Measurements from ENCODE around the gene NCR3LG1. TPM values are rescaled to one million over a fixed set of nuclear protein-coding genes. Genes with fewer than 3 reads are reported as not detected.

The NCR3LG1 gene
- total and polyA plus RNA-seq, 9 of the 15 experiments (the other 6 are each of a cell fraction or from before 2014, with no cell fraction given), result 4.1 to 39.8 (median 25.1) TPM

DNA sequence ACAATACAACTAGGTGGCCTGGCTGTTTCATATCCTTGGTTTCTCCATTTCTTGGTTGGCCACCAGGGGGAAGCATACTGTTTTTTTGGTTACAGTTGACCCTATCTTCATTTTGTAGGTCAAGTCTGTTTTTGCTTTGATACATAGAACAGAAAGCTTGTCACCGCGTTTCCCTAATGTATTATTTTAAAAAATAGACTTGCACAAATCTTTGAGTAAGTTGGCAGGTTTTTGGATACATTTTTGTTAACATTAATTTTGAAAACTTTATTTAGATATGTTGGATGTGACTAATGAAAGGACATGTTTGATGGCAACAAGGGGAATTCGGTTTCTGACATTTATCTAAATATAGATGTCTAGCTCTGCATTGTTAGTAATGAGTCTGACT is 3.0 kb downstream of the NCR3LG1 start (continued):
- TF ChIP-seq ZNF384 (IDR thresholded peaks at IDR 0.05; ENCODE audit: low read depth, low read length) (peak; percentile 84), PHB (CRISPR knock-in tag; IDR thresholded peaks at IDR 0.05) (no peak), ZNF696 (CRISPR knock-in tag; conservative IDR thresholded peaks at IDR 0.05) (no peak), XRCC4 (IDR thresholded peaks at IDR 0.05; ENCODE audit: extremely low read depth, insufficient read depth, insufficient read length) (no peak)
- TF ChIP-seq, protein P1, sequence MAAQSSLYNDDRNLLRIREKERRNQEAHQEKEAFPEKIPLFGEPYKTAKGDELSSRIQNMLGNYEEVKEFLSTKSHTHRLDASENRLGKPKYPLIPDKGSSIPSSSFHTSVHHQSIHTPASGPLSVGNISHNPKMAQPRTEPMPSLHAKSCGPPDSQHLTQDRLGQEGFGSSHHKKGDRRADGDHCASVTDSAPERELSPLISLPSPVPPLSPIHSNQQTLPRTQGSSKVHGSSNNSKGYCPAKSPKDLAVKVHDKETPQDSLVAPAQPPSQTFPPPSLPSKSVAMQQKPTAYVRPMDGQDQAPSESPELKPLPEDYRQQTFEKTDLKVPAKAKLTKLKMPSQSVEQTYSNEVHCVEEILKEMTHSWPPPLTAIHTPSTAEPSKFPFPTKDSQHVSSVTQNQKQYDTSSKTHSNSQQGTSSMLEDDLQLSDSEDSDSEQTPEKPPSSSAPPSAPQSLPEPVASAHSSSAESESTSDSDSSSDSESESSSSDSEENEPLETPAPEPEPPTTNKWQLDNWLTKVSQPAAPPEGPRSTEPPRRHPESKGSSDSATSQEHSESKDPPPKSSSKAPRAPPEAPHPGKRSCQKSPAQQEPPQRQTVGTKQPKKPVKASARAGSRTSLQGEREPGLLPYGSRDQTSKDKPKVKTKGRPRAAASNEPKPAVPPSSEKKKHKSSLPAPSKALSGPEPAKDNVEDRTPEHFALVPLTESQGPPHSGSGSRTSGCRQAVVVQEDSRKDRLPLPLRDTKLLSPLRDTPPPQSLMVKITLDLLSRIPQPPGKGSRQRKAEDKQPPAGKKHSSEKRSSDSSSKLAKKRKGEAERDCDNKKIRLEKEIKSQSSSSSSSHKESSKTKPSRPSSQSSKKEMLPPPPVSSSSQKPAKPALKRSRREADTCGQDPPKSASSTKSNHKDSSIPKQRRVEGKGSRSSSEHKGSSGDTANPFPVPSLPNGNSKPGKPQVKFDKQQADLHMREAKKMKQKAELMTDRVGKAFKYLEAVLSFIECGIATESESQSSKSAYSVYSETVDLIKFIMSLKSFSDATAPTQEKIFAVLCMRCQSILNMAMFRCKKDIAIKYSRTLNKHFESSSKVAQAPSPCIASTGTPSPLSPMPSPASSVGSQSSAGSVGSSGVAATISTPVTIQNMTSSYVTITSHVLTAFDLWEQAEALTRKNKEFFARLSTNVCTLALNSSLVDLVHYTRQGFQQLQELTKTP (IDR thresholded peaks at IDR 0.05; ENCODE audit: low read depth in 1 of 2, partially characterized antibody in 2 of 2), result no peak
- TF ChIP-seq, protein P2, sequence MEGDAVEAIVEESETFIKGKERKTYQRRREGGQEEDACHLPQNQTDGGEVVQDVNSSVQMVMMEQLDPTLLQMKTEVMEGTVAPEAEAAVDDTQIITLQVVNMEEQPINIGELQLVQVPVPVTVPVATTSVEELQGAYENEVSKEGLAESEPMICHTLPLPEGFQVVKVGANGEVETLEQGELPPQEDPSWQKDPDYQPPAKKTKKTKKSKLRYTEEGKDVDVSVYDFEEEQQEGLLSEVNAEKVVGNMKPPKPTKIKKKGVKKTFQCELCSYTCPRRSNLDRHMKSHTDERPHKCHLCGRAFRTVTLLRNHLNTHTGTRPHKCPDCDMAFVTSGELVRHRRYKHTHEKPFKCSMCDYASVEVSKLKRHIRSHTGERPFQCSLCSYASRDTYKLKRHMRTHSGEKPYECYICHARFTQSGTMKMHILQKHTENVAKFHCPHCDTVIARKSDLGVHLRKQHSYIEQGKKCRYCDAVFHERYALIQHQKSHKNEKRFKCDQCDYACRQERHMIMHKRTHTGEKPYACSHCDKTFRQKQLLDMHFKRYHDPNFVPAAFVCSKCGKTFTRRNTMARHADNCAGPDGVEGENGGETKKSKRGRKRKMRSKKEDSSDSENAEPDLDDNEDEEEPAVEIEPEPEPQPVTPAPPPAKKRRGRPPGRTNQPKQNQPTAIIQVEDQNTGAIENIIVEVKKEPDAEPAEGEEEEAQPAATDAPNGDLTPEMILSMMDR (IDR thresholded peaks at IDR 0.05 in 2 of 3, conservative IDR thresholded peaks at IDR 0.05 in 1 of 3; ENCODE audit: insufficient read depth in 2 of 3, low read depth in 1 of 3, low read length in 3 of 3), result peak; percentile 62 to 81 (median 63); a peak in 5 of 6 replicates
- TF ChIP-seq, protein P3, sequence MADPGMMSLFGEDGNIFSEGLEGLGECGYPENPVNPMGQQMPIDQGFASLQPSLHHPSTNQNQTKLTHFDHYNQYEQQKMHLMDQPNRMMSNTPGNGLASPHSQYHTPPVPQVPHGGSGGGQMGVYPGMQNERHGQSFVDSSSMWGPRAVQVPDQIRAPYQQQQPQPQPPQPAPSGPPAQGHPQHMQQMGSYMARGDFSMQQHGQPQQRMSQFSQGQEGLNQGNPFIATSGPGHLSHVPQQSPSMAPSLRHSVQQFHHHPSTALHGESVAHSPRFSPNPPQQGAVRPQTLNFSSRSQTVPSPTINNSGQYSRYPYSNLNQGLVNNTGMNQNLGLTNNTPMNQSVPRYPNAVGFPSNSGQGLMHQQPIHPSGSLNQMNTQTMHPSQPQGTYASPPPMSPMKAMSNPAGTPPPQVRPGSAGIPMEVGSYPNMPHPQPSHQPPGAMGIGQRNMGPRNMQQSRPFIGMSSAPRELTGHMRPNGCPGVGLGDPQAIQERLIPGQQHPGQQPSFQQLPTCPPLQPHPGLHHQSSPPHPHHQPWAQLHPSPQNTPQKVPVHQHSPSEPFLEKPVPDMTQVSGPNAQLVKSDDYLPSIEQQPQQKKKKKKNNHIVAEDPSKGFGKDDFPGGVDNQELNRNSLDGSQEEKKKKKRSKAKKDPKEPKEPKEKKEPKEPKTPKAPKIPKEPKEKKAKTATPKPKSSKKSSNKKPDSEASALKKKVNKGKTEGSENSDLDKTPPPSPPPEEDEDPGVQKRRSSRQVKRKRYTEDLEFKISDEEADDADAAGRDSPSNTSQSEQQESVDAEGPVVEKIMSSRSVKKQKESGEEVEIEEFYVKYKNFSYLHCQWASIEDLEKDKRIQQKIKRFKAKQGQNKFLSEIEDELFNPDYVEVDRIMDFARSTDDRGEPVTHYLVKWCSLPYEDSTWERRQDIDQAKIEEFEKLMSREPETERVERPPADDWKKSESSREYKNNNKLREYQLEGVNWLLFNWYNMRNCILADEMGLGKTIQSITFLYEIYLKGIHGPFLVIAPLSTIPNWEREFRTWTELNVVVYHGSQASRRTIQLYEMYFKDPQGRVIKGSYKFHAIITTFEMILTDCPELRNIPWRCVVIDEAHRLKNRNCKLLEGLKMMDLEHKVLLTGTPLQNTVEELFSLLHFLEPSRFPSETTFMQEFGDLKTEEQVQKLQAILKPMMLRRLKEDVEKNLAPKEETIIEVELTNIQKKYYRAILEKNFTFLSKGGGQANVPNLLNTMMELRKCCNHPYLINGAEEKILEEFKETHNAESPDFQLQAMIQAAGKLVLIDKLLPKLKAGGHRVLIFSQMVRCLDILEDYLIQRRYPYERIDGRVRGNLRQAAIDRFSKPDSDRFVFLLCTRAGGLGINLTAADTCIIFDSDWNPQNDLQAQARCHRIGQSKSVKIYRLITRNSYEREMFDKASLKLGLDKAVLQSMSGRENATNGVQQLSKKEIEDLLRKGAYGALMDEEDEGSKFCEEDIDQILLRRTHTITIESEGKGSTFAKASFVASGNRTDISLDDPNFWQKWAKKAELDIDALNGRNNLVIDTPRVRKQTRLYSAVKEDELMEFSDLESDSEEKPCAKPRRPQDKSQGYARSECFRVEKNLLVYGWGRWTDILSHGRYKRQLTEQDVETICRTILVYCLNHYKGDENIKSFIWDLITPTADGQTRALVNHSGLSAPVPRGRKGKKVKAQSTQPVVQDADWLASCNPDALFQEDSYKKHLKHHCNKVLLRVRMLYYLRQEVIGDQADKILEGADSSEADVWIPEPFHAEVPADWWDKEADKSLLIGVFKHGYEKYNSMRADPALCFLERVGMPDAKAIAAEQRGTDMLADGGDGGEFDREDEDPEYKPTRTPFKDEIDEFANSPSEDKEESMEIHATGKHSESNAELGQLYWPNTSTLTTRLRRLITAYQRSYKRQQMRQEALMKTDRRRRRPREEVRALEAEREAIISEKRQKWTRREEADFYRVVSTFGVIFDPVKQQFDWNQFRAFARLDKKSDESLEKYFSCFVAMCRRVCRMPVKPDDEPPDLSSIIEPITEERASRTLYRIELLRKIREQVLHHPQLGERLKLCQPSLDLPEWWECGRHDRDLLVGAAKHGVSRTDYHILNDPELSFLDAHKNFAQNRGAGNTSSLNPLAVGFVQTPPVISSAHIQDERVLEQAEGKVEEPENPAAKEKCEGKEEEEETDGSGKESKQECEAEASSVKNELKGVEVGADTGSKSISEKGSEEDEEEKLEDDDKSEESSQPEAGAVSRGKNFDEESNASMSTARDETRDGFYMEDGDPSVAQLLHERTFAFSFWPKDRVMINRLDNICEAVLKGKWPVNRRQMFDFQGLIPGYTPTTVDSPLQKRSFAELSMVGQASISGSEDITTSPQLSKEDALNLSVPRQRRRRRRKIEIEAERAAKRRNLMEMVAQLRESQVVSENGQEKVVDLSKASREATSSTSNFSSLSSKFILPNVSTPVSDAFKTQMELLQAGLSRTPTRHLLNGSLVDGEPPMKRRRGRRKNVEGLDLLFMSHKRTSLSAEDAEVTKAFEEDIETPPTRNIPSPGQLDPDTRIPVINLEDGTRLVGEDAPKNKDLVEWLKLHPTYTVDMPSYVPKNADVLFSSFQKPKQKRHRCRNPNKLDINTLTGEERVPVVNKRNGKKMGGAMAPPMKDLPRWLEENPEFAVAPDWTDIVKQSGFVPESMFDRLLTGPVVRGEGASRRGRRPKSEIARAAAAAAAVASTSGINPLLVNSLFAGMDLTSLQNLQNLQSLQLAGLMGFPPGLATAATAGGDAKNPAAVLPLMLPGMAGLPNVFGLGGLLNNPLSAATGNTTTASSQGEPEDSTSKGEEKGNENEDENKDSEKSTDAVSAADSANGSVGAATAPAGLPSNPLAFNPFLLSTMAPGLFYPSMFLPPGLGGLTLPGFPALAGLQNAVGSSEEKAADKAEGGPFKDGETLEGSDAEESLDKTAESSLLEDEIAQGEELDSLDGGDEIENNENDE (IDR thresholded peaks at IDR 0.05; ENCODE audit: low read depth, low read length), result no peak
- TF ChIP-seq, protein P4, sequence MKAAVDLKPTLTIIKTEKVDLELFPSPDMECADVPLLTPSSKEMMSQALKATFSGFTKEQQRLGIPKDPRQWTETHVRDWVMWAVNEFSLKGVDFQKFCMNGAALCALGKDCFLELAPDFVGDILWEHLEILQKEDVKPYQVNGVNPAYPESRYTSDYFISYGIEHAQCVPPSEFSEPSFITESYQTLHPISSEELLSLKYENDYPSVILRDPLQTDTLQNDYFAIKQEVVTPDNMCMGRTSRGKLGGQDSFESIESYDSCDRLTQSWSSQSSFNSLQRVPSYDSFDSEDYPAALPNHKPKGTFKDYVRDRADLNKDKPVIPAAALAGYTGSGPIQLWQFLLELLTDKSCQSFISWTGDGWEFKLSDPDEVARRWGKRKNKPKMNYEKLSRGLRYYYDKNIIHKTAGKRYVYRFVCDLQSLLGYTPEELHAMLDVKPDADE (conservative IDR thresholded peaks at IDR 0.05; ENCODE audit: control insufficient read depth, low read depth, low read length), result no peak

Data from K562 (cell line).